Islet precursor cell (in vitro differentiated cells): ENCODE results near the gene MBNL2.

Experiments used
- DNase-seq: peaks from one replicate; pipeline ENCODE4 v3.0.0-alpha.2; 2018

The MBNL2 gene

DNA sequence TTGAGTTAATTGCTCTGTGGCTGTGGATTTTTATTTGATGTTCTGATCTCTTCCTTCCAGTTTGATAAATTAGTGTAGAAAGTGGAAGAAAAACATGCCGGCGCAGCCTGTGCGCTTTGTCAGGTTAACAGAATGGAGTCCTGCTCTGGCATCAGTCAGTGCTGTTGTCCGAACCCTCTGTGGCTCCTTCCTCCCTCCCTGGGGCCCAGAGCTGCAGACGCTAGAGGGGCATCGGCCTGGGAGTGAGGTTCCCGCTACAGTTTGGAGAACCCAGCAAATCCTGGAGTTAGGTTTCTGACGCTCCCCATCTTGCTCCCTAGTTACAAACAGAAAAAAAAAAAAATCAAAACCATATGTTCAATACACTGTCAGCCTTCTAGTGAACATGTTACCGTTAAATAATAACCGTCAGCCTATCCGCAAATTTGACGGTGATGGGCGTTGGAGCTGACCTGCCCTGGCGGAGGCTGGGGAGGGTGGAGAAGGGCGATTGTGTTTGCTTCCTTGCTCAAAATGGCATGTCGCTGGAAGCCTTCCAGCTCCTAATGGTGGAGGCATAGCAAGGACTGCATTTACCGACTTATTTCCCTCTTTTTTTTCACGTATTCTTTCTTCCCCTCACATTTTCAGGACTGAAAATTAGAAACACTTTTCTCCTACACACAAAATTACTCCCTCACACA lies 13.6 kb downstream of the MBNL2 start:
- DNase-seq: no peak

DNA sequence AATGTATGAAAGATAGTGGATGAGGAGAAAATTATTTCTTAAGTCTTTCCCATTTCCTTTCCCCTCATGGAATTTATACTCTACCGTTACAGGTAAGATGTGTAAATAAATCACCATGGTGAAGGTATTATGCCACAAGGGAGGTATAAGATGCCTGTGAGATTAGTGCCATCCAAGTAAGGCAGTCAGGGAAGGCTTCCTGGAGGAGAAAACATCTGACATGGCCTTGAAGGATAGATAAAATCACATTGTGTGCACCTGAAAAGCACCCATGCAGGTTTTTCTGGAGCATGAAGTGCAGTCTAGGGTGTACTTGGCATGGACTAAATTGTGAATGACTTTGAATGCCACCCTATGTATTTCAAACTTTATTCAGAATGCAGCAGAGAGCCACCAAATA lies 15.3 kb downstream of the MBNL2 start:
- no peak for DNase-seq

DNA sequence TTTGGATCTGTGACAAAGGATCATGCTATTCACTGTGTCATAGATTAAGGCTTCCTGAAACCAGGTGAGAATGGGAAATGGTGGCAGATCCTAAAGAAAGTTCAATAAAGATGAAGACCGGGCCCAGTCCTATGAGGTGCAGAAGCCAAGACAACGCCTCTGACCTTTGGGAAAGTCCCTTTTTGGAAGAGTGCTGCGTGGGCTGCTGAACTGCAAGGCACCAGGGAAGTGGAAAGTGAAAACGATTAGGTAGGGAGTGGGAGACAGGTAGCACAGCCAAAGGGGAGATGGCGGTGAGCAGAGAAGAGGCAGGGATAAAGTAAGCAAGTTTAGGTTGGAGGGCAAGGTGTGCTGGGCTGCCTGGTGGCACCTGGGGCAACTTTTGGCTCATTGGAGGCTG lies 16.3 kb downstream of the MBNL2 start:
- DNase-seq: no peak

- DNase-seq: no peak
Measured at GRCh38 chr13:97238883-97239282, 16.8 kb downstream of the MBNL2 start.

GRCh38 chr13:97239306-97239705 lies 17.2 kb downstream of the MBNL2 start:
- DNase-seq: no peak

DNA sequence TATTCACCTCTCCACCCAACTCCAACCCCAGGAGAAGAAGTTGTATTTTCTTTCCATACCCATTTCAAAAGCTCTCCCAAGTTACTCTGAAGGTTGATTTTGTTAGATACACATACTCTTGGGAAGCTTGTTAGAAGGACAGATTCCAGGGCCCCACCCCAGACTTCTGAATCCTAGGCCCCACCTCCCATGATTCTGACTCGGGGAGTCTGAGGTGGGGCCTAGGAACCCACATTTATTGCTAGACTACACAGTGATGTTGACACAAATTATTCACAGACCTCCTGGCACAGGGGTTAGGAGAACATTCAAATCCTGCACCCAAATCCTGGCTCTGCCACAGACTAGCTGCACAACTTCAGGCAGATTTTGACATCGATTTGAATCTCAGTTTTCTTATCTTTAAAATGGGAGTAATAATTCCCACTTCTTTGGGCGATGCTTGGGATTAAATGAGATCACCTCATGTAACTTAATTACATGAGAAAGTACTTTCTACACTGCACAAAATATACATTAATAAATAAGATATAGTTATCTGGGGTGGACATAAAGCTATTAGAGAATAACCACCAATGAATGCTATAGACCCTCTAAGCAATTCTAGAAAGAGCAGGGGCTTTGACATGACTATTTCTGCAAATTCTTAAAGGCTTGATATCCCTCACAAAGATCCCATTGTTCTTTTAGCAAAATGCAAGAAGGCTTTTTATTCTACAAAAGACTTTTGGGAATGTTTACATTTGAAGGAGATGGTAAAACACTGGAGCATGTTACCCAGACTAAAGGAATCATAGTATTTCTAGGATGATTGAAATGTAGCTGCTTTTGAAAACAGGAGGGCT lies 18.0 kb downstream of the MBNL2 start:
- no peak for DNase-seq

DNA sequence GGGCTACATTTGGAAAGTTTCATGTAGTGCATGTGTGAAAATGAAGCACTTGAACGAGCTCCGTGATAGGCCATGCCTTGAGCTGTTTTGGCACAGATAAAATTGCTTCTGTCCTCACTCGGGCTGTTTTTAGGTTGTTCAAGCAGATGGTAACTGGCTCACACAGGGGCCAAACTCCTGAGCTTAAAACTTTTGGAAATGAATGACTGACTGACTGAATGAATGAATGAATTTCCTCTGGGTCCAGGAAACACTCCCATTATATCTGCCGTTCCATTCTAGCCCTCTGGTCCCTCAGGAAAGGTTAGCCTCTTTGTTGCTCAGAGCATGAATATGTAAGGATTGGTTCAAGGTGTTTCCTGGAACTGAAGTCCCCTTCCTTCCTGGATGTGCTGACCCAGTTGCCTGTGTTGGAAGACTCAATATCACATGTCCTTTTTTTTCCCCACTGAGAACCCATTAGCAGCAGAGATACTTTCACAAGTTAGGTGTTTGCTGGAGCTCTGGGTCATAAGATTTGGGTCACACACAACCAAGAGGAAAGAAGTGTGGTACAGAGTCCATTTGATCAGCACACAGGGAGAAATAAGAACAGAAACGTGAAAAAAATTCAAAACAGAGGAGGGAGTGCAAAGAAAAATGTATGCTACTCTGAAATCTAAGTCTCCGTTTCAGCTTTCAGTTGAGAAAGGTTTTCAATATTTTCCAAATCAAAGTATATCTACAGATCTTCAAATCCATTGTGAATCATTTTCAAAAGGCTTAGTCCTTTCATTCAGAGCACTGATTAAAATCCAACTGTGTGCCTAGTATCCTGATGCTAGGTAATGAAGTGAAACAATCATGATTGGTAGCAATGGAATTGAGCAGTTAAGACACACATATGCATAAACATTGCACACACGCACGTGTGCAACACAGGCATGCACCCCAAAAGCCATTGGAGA lies 18.9 kb downstream of the MBNL2 start:
- no peak for DNase-seq

DNA sequence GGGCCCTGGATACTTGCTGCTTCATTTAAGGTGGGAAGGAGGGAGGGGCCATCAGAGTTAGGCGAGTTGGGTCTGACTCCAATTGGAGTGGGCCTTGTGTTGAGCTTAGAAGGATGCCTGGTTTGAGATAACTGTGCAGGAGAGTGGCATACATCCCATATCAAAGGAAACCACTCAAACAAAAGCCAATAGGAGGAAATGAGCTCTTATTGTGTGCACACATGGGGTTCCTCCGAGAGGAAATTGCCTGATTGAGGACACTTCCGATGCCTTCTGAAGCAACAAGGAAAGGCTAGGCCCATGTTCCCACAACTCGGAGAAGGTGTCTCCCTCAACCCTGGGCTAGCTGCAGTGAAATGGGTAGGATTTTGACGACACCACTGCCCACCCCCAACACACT lies 19.6 kb downstream of the MBNL2 start:
- DNase-seq: no peak

- no peak for DNase-seq
Measured at GRCh38 chr13:97242755-97243497, 20.8 kb downstream of the MBNL2 start.

GRCh38 chr13:97243915-97244781 lies 22.0 kb downstream of the MBNL2 start:
- no peak for DNase-seq

GRCh38 chr13:97245011-97245410 lies 22.9 kb downstream of the MBNL2 start:
- no peak for DNase-seq

DNA sequence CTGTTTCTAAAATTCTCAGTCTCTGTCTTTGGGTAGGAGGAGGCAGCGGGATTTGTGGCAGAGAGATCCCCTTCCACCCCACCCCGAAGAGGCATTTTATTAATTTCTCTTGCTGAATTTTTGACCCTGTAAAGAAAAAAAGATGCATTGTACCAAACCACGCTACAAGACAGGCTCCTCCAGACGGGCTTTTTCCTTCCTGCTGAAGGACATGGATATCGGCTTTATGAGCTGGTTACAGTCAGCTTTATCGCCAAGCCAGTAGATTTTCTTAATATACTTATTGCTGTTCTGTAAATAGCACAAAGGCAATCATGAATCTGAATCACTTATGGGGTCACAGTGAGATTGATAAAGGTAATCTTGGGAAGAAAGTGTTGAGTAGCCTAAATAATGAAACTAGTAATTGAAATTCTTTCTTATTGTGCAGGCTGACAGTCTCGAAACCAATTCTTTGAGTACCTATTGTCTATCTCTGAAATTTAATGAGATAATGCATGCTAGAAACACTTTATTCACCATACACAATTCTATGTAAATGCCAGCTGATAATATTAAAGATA lies 24.5 kb downstream of the MBNL2 start:
- DNase-seq: no peak

- no peak for DNase-seq
Measured at GRCh38 chr13:97248243-97248642, 26.1 kb downstream of the MBNL2 start.

- DNase-seq: no peak
Measured at GRCh38 chr13:97249093-97249795, 27.1 kb downstream of the MBNL2 start.

GRCh38 chr13:97249796-97250495 lies 27.8 kb downstream of the MBNL2 start:
- DNase-seq: no peak

- DNase-seq: no peak
Measured at GRCh38 chr13:97250560-97250959, 28.4 kb downstream of the MBNL2 start.

DNA sequence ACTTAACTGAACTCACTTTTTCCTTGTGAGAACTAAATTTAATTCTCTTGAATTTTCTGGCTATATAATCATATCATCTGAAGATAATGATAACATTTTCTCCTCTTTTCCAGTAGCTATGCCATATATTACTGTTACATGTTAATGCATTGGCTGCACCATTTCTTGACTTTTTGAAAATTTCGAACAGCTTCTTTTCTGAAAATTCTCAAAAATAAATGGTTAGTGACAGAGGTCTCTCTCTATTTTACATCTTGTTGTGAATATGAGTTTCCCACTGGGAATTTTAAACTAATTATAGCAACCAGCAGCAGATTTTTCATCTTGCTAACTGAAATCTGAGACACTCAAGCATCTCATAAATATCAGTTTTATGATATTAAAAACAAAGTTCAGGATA lies 30.6 kb downstream of the MBNL2 start:
- DNase-seq: no peak

DNA sequence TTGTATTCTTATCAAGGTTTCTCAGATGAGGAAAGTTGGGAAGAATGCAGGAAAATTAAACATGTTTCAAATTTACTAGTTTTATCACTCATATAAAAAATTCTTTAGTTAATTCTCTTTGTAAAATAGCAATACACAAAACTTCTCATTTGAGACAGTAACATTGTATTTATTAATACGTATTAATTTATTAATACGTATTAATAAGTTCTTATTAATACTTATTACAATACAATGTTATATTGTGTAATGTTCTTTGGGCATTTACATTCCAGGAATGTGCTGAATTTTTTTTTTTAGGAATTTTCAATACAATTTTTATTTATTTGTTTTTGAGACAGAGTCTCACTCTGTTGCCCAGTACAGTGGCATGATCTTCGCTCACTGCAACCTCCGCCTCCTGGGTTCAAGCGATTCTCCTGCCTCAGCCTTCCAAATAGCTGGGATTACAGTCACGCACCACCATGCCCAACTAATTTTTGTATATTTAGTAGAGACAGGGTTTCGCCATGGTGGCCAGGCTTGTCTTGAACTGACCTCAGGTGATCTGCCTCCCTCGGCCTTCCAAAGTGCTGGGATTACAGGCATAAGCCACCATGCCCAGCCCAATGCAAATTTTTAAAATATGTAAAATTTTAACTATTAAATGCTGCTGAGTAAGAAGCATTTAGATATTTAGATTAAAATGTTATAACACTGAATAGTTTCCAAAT lies 31.6 kb downstream of the MBNL2 start:
- DNase-seq: no peak

GRCh38 chr13:97254816-97255215 lies 32.7 kb downstream of the MBNL2 start:
- DNase-seq: no peak
